ENCODE data around the gene DNAH7. TPM values are rescaled to one million over a fixed set of nuclear protein-coding genes. Genes with fewer than 3 reads are reported as not detected.
A peak's percentile ranks its signal among the peaks of the same experiment; 100 is the strongest.

Gene DNAH7
- total and polyA plus RNA-seq, 2 of the 13 experiments (the other 11 are each of a cell fraction or from before 2014, with no cell fraction given), result 0.09 TPM; not detected in 1

DNA sequence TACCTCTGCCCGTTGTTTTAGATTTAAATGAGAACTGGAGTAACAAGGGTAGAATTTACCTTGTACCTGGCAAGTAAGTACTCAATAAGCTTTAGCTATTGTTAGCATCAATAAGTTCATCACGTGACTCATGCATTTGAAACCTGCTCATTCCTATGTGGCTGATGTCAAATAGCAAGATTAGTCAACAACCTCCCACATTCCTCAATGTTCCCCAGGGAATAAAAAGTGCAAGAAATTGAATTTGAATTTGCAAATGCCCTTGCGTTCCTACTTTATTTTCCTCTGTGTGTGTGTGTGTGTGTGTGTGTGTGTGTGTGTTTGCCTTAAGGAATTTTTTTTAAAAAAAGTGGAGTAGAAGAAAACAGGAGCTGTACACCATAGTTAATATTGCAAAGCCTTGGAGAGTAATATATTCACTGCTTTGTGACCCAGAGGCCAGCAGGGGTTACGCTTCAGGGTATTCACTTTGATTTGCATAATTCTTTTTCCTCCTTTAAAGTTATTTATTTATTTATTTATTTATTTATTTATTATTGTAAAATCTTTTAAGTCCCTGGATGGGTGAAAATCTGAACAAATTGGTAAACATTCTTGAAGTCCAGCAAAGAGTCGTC, 43.9 kb upstream of the DNAH7 start:
- Histone ChIP-seq H3K27me3 (ENCODE audit: control insufficient read depth in 1 of 2, insufficient read depth in 2 of 2, low read length in 2 of 2) (0 out of 5 replicates have a peak, but pooled peaks cover 0 to 4% of the 10 kb centered on the region in 2 experiments), H3K9me3 (ENCODE audit: low read length) (no peaks in the 10 kb centered on the region), H3K4me1 (ENCODE audit: insufficient read depth, low read length) (peaks cover 6% of the 10 kb centered on the region; the same call in 1 of the 2 replicates), H3K79me2 (ENCODE audit: insufficient read depth, low read length) (no peaks in the 10 kb centered on the region), H2AFZ (ENCODE audit: low read length) (no peak overlapping the region), H3K9ac (ENCODE audit: insufficient read depth, low read depth, low read length) (no peak overlapping the region), H3K27ac (ENCODE audit: extremely low read length, insufficient read depth, low read length) (no peak overlapping the region), H3K36me3 (replicated peaks in 1 of 2; ENCODE audit: control insufficient read depth in 1 of 2, insufficient read depth in 2 of 2, low read length in 2 of 2) (no peaks in the 10 kb centered on the region), H3K4me3 (replicated peaks in 1 of 3; ENCODE audit: insufficient read depth in 1 of 3, low read depth in 2 of 3, low read length in 3 of 3) (no peak overlapping the region), H4K20me1 (ENCODE audit: insufficient read depth, low read length) (no peaks in the 10 kb centered on the region), H3K4me2 (ENCODE audit: low read depth, low read length) (no peak overlapping the region)
- ATAC-seq, result no peak
- intact Hi-C loops (cut with micrococcal nuclease; ENCODE audit: unreplicated experiment), result no loop called here
- no peak for FAIRE-seq
- CTCF ChIA-PET (ENCODE audit: low intra/inter-chr PET ratio, low total read pairs), result no interaction called here
- in situ Hi-C loops (cut with HindIII; ENCODE audit: extremely low pct_ligation_motif_present, low pct_unique_long_range_greater_than_20kb), result no loop called here
- DNase-seq (ENCODE audit: low spot score), result no peak
- no TSS peak for BruUV-seq (replicated peaks)
- POLR2A ChIA-PET, result no interaction called here
- TF ChIP-seq CC2D1A (CRISPR knock-in tag; IDR thresholded peaks at IDR 0.05) (no peak), RAD51 (IDR thresholded peaks at IDR 0.05; ENCODE audit: borderline replicate concordance) (peak; percentile 77; the same call in 1 of the 2 replicates), ERF (CRISPR knock-in tag; IDR thresholded peaks at IDR 0.05) (no peak), NFE2L1 (CRISPR knock-in tag; IDR thresholded peaks at IDR 0.05; ENCODE audit: borderline replicate concordance) (no peak), ZNF558 (CRISPR knock-in tag; IDR thresholded peaks at IDR 0.05; ENCODE audit: borderline replicate concordance) (no peak)
- TF ChIP-seq, protein P1, sequence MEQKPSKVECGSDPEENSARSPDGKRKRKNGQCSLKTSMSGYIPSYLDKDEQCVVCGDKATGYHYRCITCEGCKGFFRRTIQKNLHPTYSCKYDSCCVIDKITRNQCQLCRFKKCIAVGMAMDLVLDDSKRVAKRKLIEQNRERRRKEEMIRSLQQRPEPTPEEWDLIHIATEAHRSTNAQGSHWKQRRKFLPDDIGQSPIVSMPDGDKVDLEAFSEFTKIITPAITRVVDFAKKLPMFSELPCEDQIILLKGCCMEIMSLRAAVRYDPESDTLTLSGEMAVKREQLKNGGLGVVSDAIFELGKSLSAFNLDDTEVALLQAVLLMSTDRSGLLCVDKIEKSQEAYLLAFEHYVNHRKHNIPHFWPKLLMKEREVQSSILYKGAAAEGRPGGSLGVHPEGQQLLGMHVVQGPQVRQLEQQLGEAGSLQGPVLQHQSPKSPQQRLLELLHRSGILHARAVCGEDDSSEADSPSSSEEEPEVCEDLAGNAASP (CRISPR knock-in tag; IDR thresholded peaks at IDR 0.05; ENCODE audit: borderline replicate concordance), result no peak
- TF ChIP-seq, protein P2, sequence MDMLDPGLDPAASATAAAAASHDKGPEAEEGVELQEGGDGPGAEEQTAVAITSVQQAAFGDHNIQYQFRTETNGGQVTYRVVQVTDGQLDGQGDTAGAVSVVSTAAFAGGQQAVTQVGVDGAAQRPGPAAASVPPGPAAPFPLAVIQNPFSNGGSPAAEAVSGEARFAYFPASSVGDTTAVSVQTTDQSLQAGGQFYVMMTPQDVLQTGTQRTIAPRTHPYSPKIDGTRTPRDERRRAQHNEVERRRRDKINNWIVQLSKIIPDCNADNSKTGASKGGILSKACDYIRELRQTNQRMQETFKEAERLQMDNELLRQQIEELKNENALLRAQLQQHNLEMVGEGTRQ (IDR thresholded peaks at IDR 0.05; ENCODE audit: low read depth, low read length), result peak; percentile 71
- TF ChIP-seq, protein P2 (CRISPR knock-in tag; IDR thresholded peaks at IDR 0.05; ENCODE audit: borderline replicate concordance), result no peak; the same call in 1 of the 2 replicates
- 31% methylated on average over 5 of the region's 5 CpGs for WGBS (ENCODE audit: low lambda C conversion rate)

Data from HepG2 (cell line).